GM21526 (cell line): ENCODE results near the gene CHAMP1.
"Not testable (repeated sequence)": the region's sequence is repeated elsewhere in the genome, so short reads cannot be mapped to it uniquely, and the experiment has no call there.

Experiments used
- ATAC-seq: cut with Tn5 transposase; IDR thresholded peaks from one replicate; pipeline ENCODE4 v1.9.1; 2021; ENCODE audit warnings: moderate library complexity; ENCODE audit not compliant: unreplicated experiment, low FRiP score

CHAMP1 gene

GRCh38 chr13:114328595-114328994 lies 14.3 kb downstream of the CHAMP1 start:
- no peak for ATAC-seq

- ATAC-seq, result no peak
Measured at GRCh38 chr13:114330086-114330485, 15.8 kb downstream of the CHAMP1 start.

GRCh38 chr13:114333881-114334280 lies 19.6 kb downstream of the CHAMP1 start:
- ATAC-seq, result not testable (repeated sequence)

GRCh38 chr13:114334305-114335053 lies 20.2 kb downstream of the CHAMP1 start:
- no peak for ATAC-seq

- not testable (repeated sequence) for ATAC-seq
Measured at GRCh38 chr13:114336457-114336856, 22.2 kb downstream of the CHAMP1 start.

GRCh38 chr13:114338959-114339358 lies 24.7 kb downstream of the CHAMP1 start:
- no peak for ATAC-seq

GRCh38 chr13:114339857-114340534 lies 25.7 kb downstream of the CHAMP1 start:
- ATAC-seq, result no peak

- no peak for ATAC-seq
Measured at GRCh38 chr13:114341003-114341777, 26.9 kb downstream of the CHAMP1 start.

- not testable (repeated sequence) for ATAC-seq
Measured at GRCh38 chr13:114347256-114347655, 33.0 kb downstream of the CHAMP1 start.

GRCh38 chr13:114352763-114353162 lies 38.5 kb downstream of the CHAMP1 start:
- not testable (repeated sequence) for ATAC-seq

- ATAC-seq, result not testable (repeated sequence)
Measured at GRCh38 chr13:114353382-114353781, 39.1 kb downstream of the CHAMP1 start.
